Stimulated activated CD8-positive, alpha-beta memory T cell treated with anti-CD3 and anti-CD28 coated beads, Interleukin-15, amount 100 ng/mL, for 48 hours (primary cell): ENCODE results near the gene ZCCHC14.

Source experiments
- DNase-seq, 2 donors: peaks; one replicate each; pipeline ENCODE4 v3.0.0-alpha.2; 2020; ENCODE audit warnings: low read depth in 2 of 2

The ZCCHC14 gene

DNA sequence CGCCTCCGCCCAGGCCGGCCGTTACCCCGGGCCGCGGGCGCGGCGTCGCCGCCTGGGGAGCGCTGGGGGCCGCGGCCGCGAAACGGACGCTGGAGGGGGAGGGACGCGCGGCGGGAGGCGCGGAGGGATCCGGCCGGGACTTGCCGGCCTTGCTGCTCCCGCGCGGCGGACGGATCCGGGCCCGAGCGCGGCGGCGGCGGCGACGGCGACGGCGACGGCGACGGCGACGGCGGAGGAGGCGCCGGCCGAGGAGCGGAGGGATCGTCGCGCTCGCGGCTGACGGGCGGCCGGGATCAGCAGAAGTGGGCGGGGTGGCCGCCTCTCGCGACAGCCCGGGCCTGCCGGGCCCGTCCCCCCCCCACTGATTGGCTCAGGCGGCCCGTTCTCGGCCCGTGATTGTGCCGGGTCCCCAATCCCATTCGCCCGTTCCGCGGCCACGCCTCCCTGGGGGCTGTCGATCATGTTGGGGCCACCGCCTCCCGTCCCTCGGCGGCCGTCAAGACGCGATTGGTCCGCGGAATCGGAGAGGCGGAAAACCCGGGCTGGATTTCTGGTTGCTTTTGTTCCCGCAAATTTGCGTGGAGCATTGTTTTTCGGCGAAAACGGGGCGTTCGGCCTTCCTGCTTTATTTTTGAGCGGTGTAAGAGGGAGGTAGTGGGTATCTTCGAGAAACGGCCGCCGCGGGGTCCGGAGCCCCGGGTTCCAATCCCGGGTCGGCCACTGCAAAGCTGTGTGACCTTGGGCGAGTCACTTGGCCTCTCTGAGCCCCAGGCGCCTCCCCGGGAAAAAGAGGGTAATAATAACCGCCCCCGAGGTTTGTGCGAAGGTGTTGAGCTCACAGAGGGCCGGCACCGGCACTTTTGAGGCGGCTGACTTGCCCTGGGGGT lies at the start of gene ZCCHC14:
Gene ZCCHC14 (minus strand): TSS at position 304 of the 887 bp plus-strand sequence. CDS start 786 bp downstream, outside the sequence.
- DNase-seq, result peak; percentile 99 to 100

DNA sequence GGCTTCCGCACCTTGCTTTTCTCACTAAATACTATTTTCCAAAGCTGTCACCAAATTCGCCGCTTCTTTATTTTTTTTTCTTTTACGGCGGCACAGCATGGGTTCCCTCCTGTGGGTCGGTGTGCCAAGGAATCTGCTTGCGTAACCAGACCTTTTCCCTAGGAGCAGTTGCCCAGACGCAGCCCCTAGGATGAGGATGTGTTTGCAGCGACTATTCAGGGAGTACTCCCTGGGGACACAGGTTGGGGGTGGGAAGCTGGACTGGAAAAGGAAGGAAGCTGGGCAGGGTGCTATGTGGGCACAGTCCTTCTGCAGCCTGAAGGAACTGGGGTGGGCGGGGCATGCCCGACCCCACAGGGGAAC lies 49.0 kb upstream of the ZCCHC14 start:
- DNase-seq, result no peak

DNA sequence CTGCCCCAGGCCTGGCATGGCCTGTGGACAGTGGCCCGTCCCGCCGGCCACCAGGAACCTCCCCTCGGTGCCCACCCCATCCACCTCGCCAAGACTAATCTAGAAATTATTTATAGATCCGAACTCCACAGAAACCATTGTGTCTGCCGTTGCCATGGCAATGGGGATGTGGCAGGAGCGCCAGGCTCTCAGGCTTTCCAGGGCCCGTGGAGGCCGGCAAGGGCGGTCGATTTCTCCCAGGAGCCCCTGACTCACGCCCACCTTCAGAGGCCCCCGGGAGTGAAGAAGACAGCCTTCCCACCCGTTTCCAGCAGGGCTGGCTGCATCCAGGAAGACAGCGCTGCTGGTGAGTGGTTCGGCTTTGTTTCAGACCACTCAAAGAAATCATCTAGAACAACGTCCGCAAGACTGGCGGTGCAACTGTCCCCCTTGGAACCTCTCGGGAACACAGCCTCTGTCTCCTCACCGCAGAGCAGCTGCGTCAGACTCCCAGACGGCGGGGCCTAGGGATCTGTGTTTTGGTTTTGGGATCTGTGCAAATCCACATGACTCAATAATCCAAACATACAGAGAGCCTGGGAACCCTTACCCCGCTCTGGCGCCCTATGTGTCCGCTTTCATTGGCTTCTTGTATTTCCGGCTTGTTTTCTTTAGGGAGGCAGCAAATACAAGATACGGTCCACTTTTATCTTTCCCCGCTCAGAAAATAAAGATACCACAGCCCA lies 48.5 kb upstream of the ZCCHC14 start:
- no peak for DNase-seq

DNA sequence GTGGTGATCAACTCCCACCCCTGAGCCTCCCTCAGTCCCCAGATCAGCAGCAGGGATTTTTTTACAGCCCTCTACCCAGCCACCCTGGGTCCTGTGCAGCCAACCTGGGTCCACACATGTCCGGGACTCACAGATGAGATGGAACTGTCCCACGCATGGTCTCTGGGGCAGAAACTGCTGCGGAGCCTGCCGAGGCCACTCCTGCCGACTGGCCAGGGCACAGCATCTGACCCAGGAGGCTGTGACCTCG lies 48.0 kb upstream of the ZCCHC14 start:
- no peak for DNase-seq

DNA sequence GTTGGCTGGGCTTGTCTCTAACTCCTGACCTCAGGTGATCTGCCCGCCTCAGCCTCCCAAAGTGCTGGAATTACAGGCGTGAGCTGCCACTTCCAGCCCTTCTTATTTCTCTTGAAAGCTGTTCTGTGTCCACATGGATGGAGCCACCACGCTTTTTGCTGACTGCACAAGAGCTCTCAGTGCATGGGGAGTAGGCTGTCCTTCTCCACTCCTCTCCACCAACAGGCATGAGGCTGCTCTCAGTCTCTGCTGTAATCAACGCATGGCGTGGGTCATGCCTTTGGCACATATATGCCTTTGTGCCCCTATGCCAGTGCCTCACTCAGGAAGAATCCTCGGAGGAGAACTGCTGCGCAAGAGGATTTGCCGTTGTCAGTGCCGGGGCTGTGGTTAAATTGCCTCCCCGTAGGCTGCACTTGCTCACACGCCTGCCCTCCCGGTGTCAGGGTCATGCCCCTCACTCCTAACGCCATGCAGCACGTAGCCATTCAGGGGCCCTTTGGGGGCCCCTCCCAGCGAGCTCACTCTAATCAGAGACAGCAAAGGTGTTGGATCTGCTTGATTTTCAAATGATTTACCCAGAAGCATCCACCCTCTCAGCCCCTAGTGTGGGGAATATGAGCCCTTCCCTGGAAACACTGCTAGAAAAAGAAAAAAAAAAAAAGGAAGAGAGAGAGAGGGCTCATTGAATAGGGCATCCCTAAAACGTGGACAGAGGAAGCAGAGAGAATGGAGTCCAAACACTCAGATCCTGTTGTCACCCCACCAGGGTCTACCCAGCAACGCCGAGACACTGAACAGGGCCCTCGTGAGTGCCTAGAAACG lies 47.5 kb upstream of the ZCCHC14 start:
- no peak for DNase-seq

DNA sequence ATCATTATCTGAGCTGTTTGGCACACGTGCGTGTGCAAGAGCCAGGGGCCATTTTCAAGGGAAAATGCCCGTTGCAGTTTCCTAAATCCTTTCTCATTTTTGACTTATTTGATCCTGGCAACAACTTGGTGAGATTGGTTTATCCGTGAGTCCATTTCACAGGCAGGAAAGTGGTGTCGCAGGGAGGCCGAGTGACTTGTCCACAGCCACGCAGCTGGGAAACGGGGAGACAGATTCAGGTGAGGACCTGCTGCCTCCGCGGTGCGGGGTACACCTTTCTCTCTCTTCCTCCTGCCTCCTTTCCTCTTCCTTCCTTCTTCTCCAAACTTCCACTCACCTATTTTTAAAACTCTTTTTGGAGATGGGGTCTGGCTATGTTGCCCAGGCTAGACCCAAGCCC lies 46.3 kb upstream of the ZCCHC14 start:
- DNase-seq, result no peak

DNA sequence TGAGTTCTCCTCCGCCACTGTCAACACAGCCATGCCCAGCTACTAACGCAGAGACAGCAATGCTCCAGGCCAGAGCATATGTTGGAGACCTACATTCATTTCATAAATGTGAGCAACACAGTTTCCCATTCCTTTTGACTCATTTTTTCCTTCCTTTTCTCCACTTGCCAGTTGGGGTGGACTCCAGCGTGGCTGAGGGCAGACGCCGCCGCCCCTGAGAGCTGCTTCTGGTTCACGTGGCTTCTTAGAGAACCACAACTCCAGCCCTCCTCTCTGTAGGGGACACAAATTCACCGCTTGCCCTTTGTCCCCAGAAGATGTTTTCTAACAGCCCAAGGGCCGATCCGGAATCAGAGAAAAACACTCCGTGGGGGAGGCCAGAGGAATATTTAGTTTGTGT lies 45.8 kb upstream of the ZCCHC14 start:
- DNase-seq, result no peak

DNA sequence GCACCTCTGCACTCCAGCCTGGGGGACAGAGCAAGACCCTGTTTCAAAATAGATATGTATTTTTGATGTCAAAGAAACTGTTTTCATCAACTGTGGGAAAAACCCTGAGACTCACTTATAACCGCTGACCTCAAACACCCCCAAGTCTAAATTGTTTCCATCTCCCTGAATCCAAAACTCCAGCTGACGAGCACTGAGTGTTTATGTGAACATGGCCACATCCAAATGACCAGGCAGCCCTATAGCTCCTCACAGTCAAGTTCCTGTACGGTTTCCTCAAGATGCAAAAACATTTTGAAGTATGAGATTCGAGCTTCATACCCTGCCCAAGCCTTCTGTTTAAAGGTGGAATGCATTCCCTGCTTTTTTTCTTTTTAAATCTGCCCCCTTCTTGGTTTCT lies 45.3 kb upstream of the ZCCHC14 start:
- no peak for DNase-seq

DNA sequence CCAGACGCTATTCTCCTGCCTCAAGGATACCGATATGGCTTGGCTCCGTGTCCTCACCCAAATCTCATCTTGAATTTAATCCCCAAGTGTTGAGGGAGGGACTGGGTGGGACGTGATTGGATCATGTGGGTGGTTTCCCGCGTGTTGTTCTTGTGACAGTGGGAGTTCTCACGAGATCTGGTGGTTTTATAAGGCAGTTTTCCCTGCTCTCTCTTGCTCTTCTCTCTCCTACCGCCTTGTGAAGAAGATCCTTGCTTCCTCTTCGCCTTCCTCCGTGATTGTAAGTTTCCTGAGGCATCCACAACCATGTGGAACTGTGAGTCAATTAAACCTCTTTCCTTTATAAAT lies 43.9 kb upstream of the ZCCHC14 start:
- DNase-seq, result no peak

DNA sequence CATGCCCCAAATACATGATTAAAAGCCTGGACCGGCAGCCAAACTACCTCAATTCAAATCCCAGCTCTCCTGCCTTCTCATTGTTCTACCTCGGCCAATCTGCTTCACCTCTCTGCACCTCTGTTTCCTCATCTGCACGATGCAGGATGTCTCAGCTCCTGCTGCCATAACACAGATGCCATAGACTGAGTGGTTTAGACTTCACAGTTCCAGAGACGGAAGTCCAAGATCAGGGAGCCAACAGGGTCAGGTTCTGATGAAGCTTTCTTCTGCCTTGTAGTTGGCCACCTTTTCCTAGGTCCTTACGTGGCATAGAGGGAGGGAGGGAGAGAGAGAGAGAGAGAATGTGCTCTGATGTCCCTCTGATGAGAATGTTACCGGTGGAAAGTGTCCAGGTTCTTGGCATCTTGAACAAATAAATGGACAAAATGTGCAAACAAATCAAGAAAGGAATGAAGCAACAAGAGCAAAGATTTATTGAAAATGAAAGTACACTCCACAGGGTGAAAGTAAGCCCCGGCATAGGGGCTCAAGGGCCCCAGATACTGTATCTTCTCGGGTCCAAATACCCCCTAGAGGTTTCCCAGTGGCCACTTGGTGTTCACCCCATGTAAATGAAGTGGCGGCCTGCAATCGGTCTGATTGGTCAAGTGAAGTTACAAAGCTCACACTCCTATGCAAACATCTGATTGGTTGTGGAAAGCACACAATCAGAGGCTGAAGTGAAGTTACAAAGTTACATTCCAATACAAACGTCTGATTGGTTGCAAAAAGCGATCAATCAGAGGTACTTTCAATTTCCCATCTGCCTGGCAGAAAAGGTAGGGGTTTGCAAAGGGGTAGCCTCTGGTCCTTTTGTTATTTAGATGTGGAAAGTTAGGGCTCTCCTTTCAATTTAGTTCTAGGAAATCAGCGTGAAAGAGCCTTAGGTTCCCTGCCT lies 43.3 kb upstream of the ZCCHC14 start:
- DNase-seq, result no peak

DNA sequence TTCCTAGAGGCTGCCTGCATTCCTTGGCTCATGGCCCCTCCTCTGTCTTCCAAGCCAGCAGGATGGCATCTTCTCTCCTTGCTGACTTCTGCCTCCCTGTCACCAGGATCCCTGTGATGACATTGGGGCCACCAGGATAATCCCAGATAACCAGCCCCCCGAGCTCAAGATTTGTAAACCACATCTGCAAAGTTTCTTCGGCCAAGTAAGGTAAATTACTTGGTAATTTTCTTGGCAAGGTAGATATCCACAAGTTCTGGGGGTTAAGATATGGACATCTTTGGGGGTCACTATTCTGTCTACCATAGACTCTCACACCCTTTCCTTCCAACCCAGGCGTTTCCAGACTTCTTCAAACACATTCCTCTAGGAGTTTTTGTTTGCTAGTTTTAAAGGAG lies 42.6 kb upstream of the ZCCHC14 start:
- DNase-seq, result no peak

DNA sequence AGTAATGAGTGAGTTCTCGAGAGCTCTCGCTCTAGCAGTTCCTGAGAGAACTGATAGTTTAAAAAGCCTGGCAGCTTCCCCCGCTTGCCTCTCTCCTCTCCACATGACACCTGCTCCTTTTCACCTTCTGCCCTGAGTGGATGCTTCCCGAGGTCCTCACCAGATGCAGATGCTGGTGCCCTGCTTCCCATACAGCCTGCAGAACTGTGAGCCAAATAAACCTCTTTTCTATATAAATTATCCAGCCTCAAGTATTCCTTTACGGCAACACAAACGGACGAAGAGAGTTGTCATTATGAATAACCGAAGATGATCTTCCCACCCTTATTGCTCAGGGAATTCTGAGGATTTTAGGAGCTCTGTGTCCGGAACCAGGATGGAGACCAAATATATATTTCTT lies 41.9 kb upstream of the ZCCHC14 start:
- no peak for DNase-seq

DNA sequence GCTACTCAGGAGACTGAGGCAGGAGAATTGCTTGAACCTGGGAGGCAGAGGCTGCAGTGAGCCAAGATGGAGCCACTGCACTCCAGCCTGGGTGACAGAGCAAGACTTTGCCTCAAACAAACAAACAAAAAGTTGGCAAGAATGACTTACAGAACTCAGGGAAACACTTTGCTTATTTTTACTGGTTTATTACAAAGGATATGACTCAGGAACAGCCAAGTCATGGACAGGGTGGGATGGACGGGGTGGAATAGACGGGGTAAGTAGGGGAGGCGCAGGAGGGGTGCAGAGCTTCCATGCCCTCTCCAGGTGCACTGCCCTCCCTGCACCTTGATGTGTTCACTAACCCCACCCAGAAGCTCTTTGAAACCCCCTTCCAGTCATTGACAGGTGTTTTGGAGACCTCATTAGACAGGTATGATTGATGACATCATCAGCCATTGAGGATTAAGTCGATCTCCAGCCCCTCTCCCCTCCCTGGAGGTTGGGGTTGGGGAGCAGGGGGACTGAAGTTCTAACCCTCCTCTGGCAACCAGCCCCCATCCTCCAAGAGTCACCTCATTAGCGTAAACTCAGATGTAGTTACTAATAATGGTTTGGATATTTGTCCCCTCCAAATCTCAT lies 41.3 kb upstream of the ZCCHC14 start:
- no peak for DNase-seq

DNA sequence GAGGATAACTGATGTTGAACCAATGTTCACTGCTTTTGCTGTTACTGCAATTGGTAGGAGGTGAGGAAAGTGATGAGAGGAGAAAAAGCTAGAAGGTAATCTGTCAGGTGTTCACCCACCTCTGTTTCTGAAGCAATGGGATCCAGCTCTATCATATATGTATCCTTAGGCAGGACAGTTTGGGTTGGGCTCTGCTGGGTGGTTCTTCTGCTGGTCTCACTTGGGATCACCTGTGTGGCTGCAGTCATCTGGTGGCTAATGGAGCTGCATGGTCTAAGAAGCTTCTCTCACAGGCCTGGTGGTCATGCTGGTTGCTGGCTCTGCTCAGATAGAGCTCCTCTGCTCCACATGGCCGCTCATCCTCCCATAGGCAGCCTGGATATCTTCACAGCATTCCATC lies 40.2 kb upstream of the ZCCHC14 start:
- DNase-seq, result no peak

DNA sequence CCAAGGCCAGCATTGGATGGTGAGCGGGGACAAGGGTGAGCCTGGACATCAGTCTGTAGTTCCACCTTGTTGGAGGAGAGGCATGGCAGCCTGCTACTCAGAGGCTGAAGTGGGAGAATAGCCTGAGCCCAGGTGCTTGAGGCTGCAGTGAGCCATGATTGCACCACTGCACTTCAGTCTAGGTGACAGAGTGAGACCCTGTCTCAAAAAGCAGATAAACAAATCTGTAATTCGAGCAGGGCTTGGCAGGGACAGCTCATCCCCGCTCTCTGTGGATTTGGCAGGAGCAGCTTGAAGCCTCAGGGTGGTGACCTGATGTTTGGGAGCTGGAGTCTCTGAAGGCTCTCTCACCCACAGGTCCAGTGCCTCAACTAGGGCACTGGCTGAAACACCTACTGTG lies 38.6 kb upstream of the ZCCHC14 start:
- DNase-seq, result no peak

DNA sequence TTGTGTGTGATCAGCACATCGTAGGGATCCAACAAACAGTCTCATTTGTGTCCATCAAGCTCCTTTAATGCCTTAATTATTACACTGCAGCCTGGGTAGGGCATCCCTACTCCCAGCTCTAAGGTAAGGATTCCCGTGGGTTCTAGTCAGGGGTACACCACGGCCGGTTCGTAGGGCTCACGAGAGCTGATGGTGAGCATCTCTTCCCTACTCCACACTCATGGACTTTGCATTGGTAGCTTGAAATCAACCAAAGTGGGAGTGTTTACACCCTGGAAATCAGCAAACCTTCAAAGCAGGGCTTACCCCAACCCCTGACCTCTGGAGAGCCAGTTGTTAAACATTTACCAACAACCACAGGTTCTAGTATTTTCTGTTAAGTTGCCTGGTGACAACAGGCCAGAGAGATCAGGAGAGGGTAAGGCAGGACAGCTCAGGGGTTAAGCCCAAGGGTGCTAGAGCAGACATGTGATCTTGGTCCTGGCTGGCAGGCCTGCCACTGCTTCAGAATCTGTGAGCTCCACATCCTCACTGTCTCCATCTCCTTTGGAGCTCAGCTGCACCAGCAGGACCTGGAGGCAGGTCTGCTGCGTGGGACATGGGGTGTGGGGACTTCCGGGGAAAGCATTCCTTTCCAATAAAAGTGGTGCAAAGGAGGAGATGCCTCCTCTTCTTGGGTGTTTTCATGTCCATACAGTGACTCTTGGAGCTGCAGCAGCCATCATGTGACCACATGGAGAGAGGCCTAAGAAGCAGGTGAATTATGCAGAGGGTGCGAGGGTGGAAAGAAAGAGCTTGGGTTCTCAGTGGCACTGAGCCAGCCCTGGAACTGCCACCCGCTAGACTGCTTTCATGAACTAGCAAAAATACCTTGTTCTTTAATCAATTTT lies 36.1 kb upstream of the ZCCHC14 start:
- DNase-seq, result no peak

DNA sequence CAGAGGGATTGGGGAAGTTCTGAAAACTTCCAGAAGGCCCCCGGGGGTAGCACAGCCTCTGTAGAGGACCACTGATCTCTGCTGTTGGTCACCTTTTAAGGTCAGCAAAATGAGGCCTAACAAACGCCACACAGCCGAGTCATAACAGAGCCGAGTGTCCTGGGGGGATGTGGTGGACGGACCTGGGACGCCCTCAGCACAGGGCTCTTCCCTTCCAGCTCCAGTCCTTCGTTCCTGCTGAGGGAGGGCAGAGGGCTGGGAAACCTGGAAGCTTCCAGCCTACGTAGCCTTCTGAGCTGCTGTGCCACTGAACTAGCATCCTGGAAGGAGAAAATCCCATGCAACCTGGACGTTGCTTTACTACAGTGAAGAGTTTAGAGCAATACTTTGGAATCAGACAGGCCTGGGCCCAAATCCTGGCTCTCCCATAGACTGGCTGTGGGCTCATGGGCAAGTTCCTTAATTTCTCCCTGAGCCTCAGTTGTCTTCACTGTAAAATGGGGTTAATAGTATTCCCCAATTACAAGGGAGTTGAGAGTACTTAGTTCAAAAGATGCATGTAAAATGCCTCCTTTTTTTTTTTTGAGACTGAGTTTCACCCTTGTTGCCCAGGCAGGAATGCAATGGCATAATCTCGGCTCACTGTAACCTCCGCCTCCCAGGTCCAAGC lies 34.4 kb upstream of the ZCCHC14 start:
- DNase-seq, result no peak

DNA sequence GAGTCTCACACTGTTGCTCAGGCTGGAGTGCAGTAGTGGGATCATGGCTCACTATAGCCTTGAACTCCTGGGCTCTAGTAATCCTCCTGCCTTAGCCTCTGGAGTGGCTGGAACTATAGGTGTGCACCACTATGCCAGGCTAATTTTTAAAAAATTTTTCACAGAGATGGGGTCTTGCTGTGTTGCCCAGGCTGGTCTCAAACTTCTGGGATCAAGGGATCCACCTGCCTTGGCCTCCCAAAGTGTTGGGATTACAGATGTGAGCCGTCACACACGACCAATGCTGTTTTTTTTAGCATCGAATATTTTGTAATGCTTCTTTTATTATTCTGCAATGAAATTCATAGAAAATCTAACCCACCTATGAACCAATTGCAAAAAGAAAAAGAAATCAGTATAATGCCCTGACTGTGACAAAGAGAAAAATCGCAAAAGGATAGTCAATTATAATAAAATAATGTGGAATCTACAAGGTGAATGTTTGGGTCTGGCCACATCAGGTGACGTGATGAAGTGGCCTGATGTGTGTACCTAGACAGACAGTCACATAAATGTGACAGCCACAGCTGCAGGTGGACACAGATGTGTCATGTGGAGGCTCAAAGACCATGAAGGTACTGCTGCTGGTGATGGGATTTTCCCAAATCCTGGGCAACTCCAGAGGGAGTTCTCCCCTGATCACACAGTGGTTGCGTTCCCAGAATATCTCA lies 33.6 kb upstream of the ZCCHC14 start:
- no peak for DNase-seq

DNA sequence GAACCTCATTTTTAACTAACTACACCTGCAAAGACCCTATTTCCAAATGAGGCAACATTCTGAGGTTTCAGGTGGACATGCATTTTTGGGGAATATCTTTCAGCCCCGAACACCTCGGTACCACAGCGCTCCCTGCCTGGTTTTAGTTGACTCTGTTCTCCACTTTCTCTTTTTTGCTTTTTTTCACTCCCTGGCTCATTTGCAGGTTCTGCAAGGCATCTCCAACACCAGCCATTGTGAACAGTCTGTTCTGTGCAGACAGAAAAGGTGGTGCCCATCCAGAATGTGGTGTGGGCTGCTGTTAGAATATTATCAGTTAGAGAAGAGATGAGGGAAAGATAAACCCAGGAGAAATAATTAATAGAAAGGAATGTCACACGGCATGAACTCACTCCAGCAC lies 32.5 kb upstream of the ZCCHC14 start:
- no peak for DNase-seq
